ENCODE measurements around the gene NCBP3. TPM values are rescaled to one million over a fixed set of nuclear protein-coding genes. Genes with fewer than 3 reads are reported as not detected.

Gene NCBP3
- total and polyA plus RNA-seq, 8 donors, result 13.7 to 34.2 (median 15.4) TPM

- WGBS, 2 donors, result 55 to 59% methylated on average over 8 of the region's 8 CpGs
Measured at GRCh38 chr17:3770466-3770865, 75.6 kb downstream of the NCBP3 start.

GRCh38 chr17:3768769-3769168 is 77.3 kb downstream of the NCBP3 start:
- no peaks in the 10 kb centered on the region for H3K27me3 ChIP-seq
- H3K4me1 ChIP-seq, result no peaks in the 10 kb centered on the region
- whole genome bisulfite sequencing, 2 donors, result 65 to 70% methylated on average over 8 of the region's 8 CpGs
- DNase-seq (no peak), ATAC-seq (no peak), FAIRE-seq (no peak)
- H3K9me3 ChIP-seq, result no peaks in the 10 kb centered on the region
- H3K4me3 ChIP-seq, result no peak overlapping the region
- H3K27ac ChIP-seq, result no peak overlapping the region
- TF ChIP-seq CTCF (IDR thresholded peaks at IDR 0.05), result no peak
- intact Hi-C loops (cut with DNase I), result no loop called here
- H3K36me3 ChIP-seq, result no peaks in the 10 kb centered on the region

More at GRCh38 chr17:3770466-3770865, 75.6 kb downstream of the NCBP3 start:
- H3K9me3 ChIP-seq, result no peaks in the 10 kb centered on the region
- TF ChIP-seq CTCF (IDR thresholded peaks at IDR 0.05), result no peak
- intact Hi-C loops (cut with DNase I), result no loop called here
- no peaks in the 10 kb centered on the region for H3K4me1 ChIP-seq
- H3K36me3 ChIP-seq, result no peaks in the 10 kb centered on the region
- DNase-seq (no peak), FAIRE-seq (no peak), ATAC-seq (peak in 2 of 4 donors; percentile 8 to 30)
- H3K27me3 ChIP-seq, result no peaks in the 10 kb centered on the region
- H3K4me3 ChIP-seq, result no peak overlapping the region
- H3K27ac ChIP-seq, result no peak overlapping the region

GRCh38 chr17:3768341-3768740 is 77.7 kb downstream of the NCBP3 start:
- no peaks in the 10 kb centered on the region for H3K4me1 ChIP-seq
- WGBS, 2 donors, result 84 to 88% methylated on average over 8 to 9 of the region's 9 CpGs
- DNase-seq (no peak), FAIRE-seq (no peak), ATAC-seq (no peak)
- no peak for TF ChIP-seq CTCF (IDR thresholded peaks at IDR 0.05)
- H3K27ac ChIP-seq, result no peak overlapping the region
- H3K4me3 ChIP-seq, result no peak overlapping the region
- H3K27me3 ChIP-seq, result no peaks in the 10 kb centered on the region
- H3K36me3 ChIP-seq, result no peaks in the 10 kb centered on the region
- intact Hi-C loops (cut with DNase I), result no loop called here
- H3K9me3 ChIP-seq, result no peaks in the 10 kb centered on the region

- intact Hi-C loops (cut with DNase I), result no loop called here
- TF ChIP-seq CTCF (IDR thresholded peaks at IDR 0.05), result no peak
- DNase-seq (no peak), ATAC-seq (no peak), FAIRE-seq (no peak)
- Histone ChIP-seq H3K27me3 (no peaks in the 10 kb centered on the region), H3K36me3 (no peaks in the 10 kb centered on the region), H3K27ac (no peak overlapping the region), H3K4me3 (no peak overlapping the region), H3K4me1 (no peaks in the 10 kb centered on the region), H3K9me3 (no peaks in the 10 kb centered on the region)
- WGBS, 2 donors, result 88 to 91% methylated on average over 8 of the region's 8 CpGs
Measured at GRCh38 chr17:3766779-3767178, 79.3 kb downstream of the NCBP3 start.

GRCh38 chr17:3765981-3766380 is 80.1 kb downstream of the NCBP3 start:
- no peak for ATAC-seq
- Histone ChIP-seq H3K36me3 (no peaks in the 10 kb centered on the region), H3K4me1 (no peaks in the 10 kb centered on the region), H3K27ac (no peak overlapping the region), H3K9me3 (no peaks in the 10 kb centered on the region), H3K4me3 (no peak overlapping the region), H3K27me3 (no peaks in the 10 kb centered on the region)
- WGBS, 2 donors, result 79 to 86% methylated on average over 9 of the region's 9 CpGs
- no peak for TF ChIP-seq CTCF (IDR thresholded peaks at IDR 0.05)
- DNase-seq, result no peak
- intact Hi-C loops (cut with DNase I), result no loop called here
- FAIRE-seq, result no peak
